Body of pancreas (tissue), 4 donors: ENCODE measurements around the gene DPYD. TPM values are rescaled to one million over a fixed set of nuclear protein-coding genes. Genes with fewer than 3 reads are reported as not detected.

Experiments used
- ATAC-seq: fragments of 150-250 bp; one replicate; pipeline ENCODE4 v1.9.1; 2016
- DNase-seq, 4 donors: peaks; one replicate each; pipeline ENCODE4 v3.0.0-alpha.2; 2019
- H3K27ac ChIP-seq, 4 donors: fragments of 200-600 bp; sonication (generic); 1 replicate in 3 of 4; 2 replicates in 1 of 4; pipeline versions ENCODE4 v1.5.1 to v1.6.1; 2016 to 2019; ENCODE audit warnings: mild to moderate bottlenecking in 1 of 4, mixed read lengths in 1 of 4, moderate library complexity in 1 of 4
- H3K27me3 ChIP-seq, 2 donors: fragments of 200-600 bp; sonication (generic); one replicate each; pipeline ENCODE4 v1.6.0; 2016; ENCODE audit warnings: mild to moderate bottlenecking in 1 of 2
- H3K36me3 ChIP-seq, 2 donors: fragments of 200-600 bp; sonication (generic); replicated peaks in 1 of 2; 2 replicates each; pipeline ENCODE4 v1.5.1; 2016; ENCODE audit warnings: low read depth in 2 of 2; ENCODE audit not compliant: insufficient read depth in 1 of 2
- H3K4me1 ChIP-seq: fragments of 200-600 bp; sonication (generic); one replicate; pipeline ENCODE4 v1.6.0; 2016
- H3K4me3 ChIP-seq, 2 donors: fragments of 200-600 bp; sonication (generic); 1 replicate in 1 of 2; 2 replicates in 1 of 2; pipeline ENCODE4 v1.5.1; 2016 to 2019
- H3K9me3 ChIP-seq, 3 donors: fragments of 200-600 bp; sonication (generic); 1 replicate in 2 of 3; 2 replicates in 1 of 3; pipeline ENCODE4 v1.5.1; 2016
- CTCF ChIP-seq, 7 experiments: fragments of 450-650 bp in 4 of 7; fragments of 200-600 bp in 3 of 7; sonication (generic) in 3 of 7; IDR thresholded peaks; one replicate each; pipeline ENCODE4 v1.5.1; 2016 to 2019; ENCODE audit warnings: antibody characterized with exemption in 7 of 7
- POLR2A ChIP-seq, 3 donors: fragments of 450-650 bp; IDR thresholded peaks; one replicate each; pipeline ENCODE4 v1.6.1; 2016; ENCODE audit warnings: antibody characterized with exemption in 3 of 3, mild to moderate bottlenecking in 2 of 3
- WGBS, 2 donors: methylation state at CpG; one replicate each; pipeline ENCODE4 v1.1.5; 2017; 5-methylcytosine and 5-hydroxymethylcytosine counted together
- intact Hi-C: fragments of 100-400 bp; cut with DNase I; formaldehyde crosslinking; loops from one replicate; pipeline ENCODE4 v1.15.1; 2023
- total RNA-seq, 2 donors: library from RNA; depleted of rRNA; stranded (reverse); fragments of >200 nt; gene quantifications; one replicate each; pipeline ENCODE4 v1.1.0, GENCODE V29; 2016

The DPYD gene
- total RNA-seq, 2 donors from 2014 or later = 13.8 to 17.1 TPM

GRCh38 chr1:97500760-97501159, 420.1 kb downstream of the DPYD start:
- intact Hi-C loops = no loop called here
- peak; percentile 79 for ATAC-seq
- 18 to 20% methylated on average over 5 of the region's 5 CpGs for WGBS, 2 donors

GRCh38 chr1:97499667-97500066, 421.2 kb downstream of the DPYD start:
- H3K27ac ChIP-seq = no peak overlapping the region
- no peaks in the 10 kb centered on the region for H3K27me3 ChIP-seq
- DNase-seq = no peak
- H3K4me1 ChIP-seq = peaks cover 17% of the 10 kb centered on the region
- intact Hi-C loops = no loop called here
- no peak overlapping the region for H3K4me3 ChIP-seq
- no peaks in the 10 kb centered on the region for H3K9me3 ChIP-seq
- no peak for TF ChIP-seq CTCF (IDR thresholded peaks at IDR 0.05)
- TF ChIP-seq POLR2A (IDR thresholded peaks at IDR 0.05) = no peak
- no peaks in the 10 kb centered on the region for H3K36me3 ChIP-seq
- ATAC-seq = no peak

More at GRCh38 chr1:97500760-97501159, 420.1 kb downstream of the DPYD start:
- no peaks in the 10 kb centered on the region for H3K9me3 ChIP-seq
- H3K4me1 ChIP-seq = peaks cover 17% of the 10 kb centered on the region
- H3K27ac ChIP-seq = peak overlapping the region in 1 of 4 donors; percentile 22
- TF ChIP-seq CTCF (IDR thresholded peaks at IDR 0.05) (no peak), POLR2A (IDR thresholded peaks at IDR 0.05) (no peak)
- no peak for DNase-seq
- H3K36me3 ChIP-seq = no peaks in the 10 kb centered on the region
- no peaks in the 10 kb centered on the region for H3K27me3 ChIP-seq
- no peak overlapping the region for H3K4me3 ChIP-seq

GRCh38 chr1:97489834-97490233, 431.0 kb downstream of the DPYD start:
- no peak overlapping the region for H3K4me3 ChIP-seq
- no peak for TF ChIP-seq POLR2A (IDR thresholded peaks at IDR 0.05)
- TF ChIP-seq CTCF (IDR thresholded peaks at IDR 0.05) = no peak
- no peak overlapping the region for H3K27ac ChIP-seq
- no peaks in the 10 kb centered on the region for H3K36me3 ChIP-seq
- H3K4me1 ChIP-seq = no peaks in the 10 kb centered on the region
- no peaks in the 10 kb centered on the region for H3K9me3 ChIP-seq
- no peak for DNase-seq
- H3K27me3 ChIP-seq = no peaks in the 10 kb centered on the region
- 47 to 59% methylated on average over 2 of the region's 2 CpGs for WGBS, 2 donors
- intact Hi-C loops = no loop called here
- ATAC-seq = no peak

- no peaks in the 10 kb centered on the region for H3K4me1 ChIP-seq
- ATAC-seq (no peak), DNase-seq (no peak)
- no peaks in the 10 kb centered on the region for H3K27me3 ChIP-seq
- H3K9me3 ChIP-seq = no peaks in the 10 kb centered on the region
- TF ChIP-seq POLR2A (IDR thresholded peaks at IDR 0.05) (no peak), CTCF (IDR thresholded peaks at IDR 0.05) (no peak)
- no peak overlapping the region for H3K27ac ChIP-seq
- no peak overlapping the region for H3K4me3 ChIP-seq
- H3K36me3 ChIP-seq = no peaks in the 10 kb centered on the region
- 64 to 97% methylated on average over 2 of the region's 2 CpGs for WGBS, 2 donors
- intact Hi-C loops = no loop called here
These were observed 432.3 kb downstream of the DPYD start for GRCh38 chr1:97488530-97488929.

GRCh38 chr1:97482022-97482421, 438.8 kb downstream of the DPYD start:
- Histone ChIP-seq H3K36me3 (no peaks in the 10 kb centered on the region), H3K4me3 (no peak overlapping the region), H3K9me3 (no peaks in the 10 kb centered on the region), H3K27me3 (no peaks in the 10 kb centered on the region), H3K27ac (no peak overlapping the region), H3K4me1 (no peaks in the 10 kb centered on the region)
- intact Hi-C loops = no loop called here
- ATAC-seq (no peak), DNase-seq (no peak)
- TF ChIP-seq CTCF (IDR thresholded peaks at IDR 0.05) (no peak), POLR2A (IDR thresholded peaks at IDR 0.05) (no peak)
- 89 to 94% methylated on average over 1 of the region's 1 CpG for WGBS, 2 donors
